GM23338 (cell line): ENCODE measurements around the gene GUCY2C. TPM values are rescaled to one million over a fixed set of nuclear protein-coding genes. Genes with fewer than 3 reads are reported as not detected.

Experiments
- ATAC-seq: fragments of 200-7000 bp; cut with Tn5 transposase; 3 replicates; pipeline ENCODE4 v1.9.1; 2020
- DNase-seq: peaks from one replicate; pipeline ENCODE4 v3.0.0-alpha.2; 2015; ENCODE audit warnings: low spot score
- H2AFZ ChIP-seq: fragments of 200-600 bp; sonication (generic); 2 replicates; pipeline ENCODE4 v1.8.0; 2016; ENCODE audit warnings: antibody characterized with exemption, mild to moderate bottlenecking, moderate library complexity
- H3F3A ChIP-seq: fragments of 200-600 bp; sonication (generic); replicated peaks from 2 replicates; pipeline ENCODE4 v1.8.0; 2017; ENCODE audit warnings: antibody characterized with exemption, mixed run types, low read depth
- H3K27ac ChIP-seq: fragments of 200-600 bp; sonication (generic); 2 replicates; pipeline ENCODE4 v1.6.1; 2016; ENCODE audit warnings: low read depth
- H3K27me3 ChIP-seq: fragments of 200-600 bp; sonication (generic); 2 replicates; pipeline ENCODE4 v1.8.0; 2016; ENCODE audit warnings: mild to moderate bottlenecking, mixed run types, moderate library complexity; ENCODE audit not compliant: insufficient read depth
- H3K36me3 ChIP-seq: fragments of 200-600 bp; sonication (generic); 2 replicates; pipeline ENCODE4 v1.8.0; 2016; ENCODE audit warnings: mild to moderate bottlenecking; ENCODE audit not compliant: insufficient read depth
- H3K4me1 ChIP-seq: fragments of 200-600 bp; sonication (generic); 2 replicates; pipeline ENCODE4 v1.8.0; 2016; ENCODE audit warnings: mild to moderate bottlenecking, moderate library complexity; ENCODE audit not compliant: insufficient read depth
- H3K4me2 ChIP-seq: fragments of 200-600 bp; sonication (generic); 2 replicates; pipeline ENCODE4 v1.7.1; 2017; ENCODE audit warnings: mixed run types
- H3K4me3 ChIP-seq: fragments of 200-600 bp; sonication (generic); 2 replicates; pipeline ENCODE4 v1.6.1; 2016; ENCODE audit warnings: mixed run types
- H3K79me2 ChIP-seq: fragments of 200-600 bp; sonication (generic); replicated peaks from 2 replicates; pipeline ENCODE4 v1.8.0; 2017; ENCODE audit warnings: mild to moderate bottlenecking; ENCODE audit not compliant: insufficient read depth
- H3K9me2 ChIP-seq: fragments of 200-600 bp; sonication (generic); 2 replicates; pipeline ENCODE4 v1.8.0; 2017; ENCODE audit not compliant: insufficient read depth
- H4K20me1 ChIP-seq: fragments of 200-600 bp; sonication (generic); replicated peaks from 2 replicates; pipeline ENCODE4 v1.8.0; 2017; ENCODE audit warnings: mild to moderate bottlenecking; ENCODE audit not compliant: insufficient read depth
- H3K27ac Mint-ChIP-seq: 2 replicates; pipeline ENCODE4 v1.8.0; 2020; ENCODE audit warnings: inconsistent platforms, mild to moderate bottlenecking, moderate library complexity, mixed read lengths
- H3K27me3 Mint-ChIP-seq: 3 replicates; pipeline ENCODE4 v1.8.0; 2022; ENCODE audit warnings: low read depth, mild to moderate bottlenecking, moderate library complexity, mixed read lengths, inconsistent platforms; ENCODE audit not compliant: insufficient read depth, poor library complexity
- H3K36me3 Mint-ChIP-seq: 3 replicates; pipeline ENCODE4 v1.8.0; 2021; ENCODE audit warnings: low read depth, mild to moderate bottlenecking, inconsistent platforms, moderate library complexity, mixed read lengths
- H3K4me1 Mint-ChIP-seq: 3 replicates; pipeline ENCODE4 v1.8.0; 2020; ENCODE audit warnings: mild to moderate bottlenecking, inconsistent platforms, mixed read lengths
- H3K4me3 Mint-ChIP-seq: 3 replicates; pipeline ENCODE4 v1.8.0; 2021; ENCODE audit warnings: moderate library complexity, mild to moderate bottlenecking, inconsistent platforms, mixed read lengths
- H3K9me3 Mint-ChIP-seq: 3 replicates; pipeline ENCODE4 v1.8.0; 2020; ENCODE audit warnings: moderate library complexity, mild to moderate bottlenecking, inconsistent platforms, mixed read lengths
- EZH2 ChIP-seq: fragments of 200-600 bp; sonication (generic); IDR thresholded peaks from one replicate; pipeline ENCODE4 v1.8.0; 2017; ENCODE audit warnings: antibody characterized with exemption, mild to moderate bottlenecking, low read depth; ENCODE audit not compliant: unreplicated experiment
- EZH2phosphoT487 ChIP-seq: fragments of 200-600 bp; sonication (generic); IDR thresholded peaks from one replicate; pipeline ENCODE4 v1.8.1; 2018; ENCODE audit warnings: antibody characterized with exemption; ENCODE audit not compliant: unreplicated experiment
- NANOG ChIP-seq: IDR thresholded peaks from 2 replicates; pipeline ENCODE4 v1.6.1; 2016; ENCODE audit warnings: antibody characterized with exemption, borderline replicate concordance
- ZNF114 ChIP-seq: fragments of 250-450 bp; sonication (Bioruptor Pico); IDR thresholded peaks from 2 replicates; pipeline ENCODE4 v1.5.0; 2020; ENCODE audit warnings: mild to moderate bottlenecking, moderate library complexity
- ZNF331 ChIP-seq: fragments of 250-450 bp; sonication (Bioruptor Pico); IDR thresholded peaks from 2 replicates; pipeline ENCODE4 v1.5.0; 2020; ENCODE audit warnings: low read depth, mild to moderate bottlenecking, moderate library complexity
- polyA plus RNA-seq: library from polyadenylated mRNA; unstranded; fragments of >200 nt; fragmentation: Nextera tagmentation; extraction: Ambion mirVana; gene quantifications from 2 replicates; pipeline ENCODE4 v1.2.1, GENCODE V29; 2016
- total RNA-seq: library from RNA; depleted of rRNA; stranded (reverse); fragments of >200 nt; shearing (Covaris generic); gene quantifications from 2 replicates; pipeline ENCODE4 v1.2.3, GENCODE V29; 2014
- TF ChIP-seq, protein P1 (sequence below), 2 experiments: fragments of 200-600 bp in 1 of 2; sonication (generic) in 1 of 2; conservative IDR thresholded peaks; 2 replicates each; pipeline versions ENCODE4 v1.5.1 to v1.6.1; 2016 to 2017; ENCODE audit warnings: antibody characterized with exemption in 2 of 2, low read depth in 2 of 2, mild to moderate bottlenecking in 2 of 2, moderate library complexity in 1 of 2
- TF ChIP-seq, protein P2 (sequence below): IDR thresholded peaks from one replicate; pipeline ENCODE4 v1.6.1; 2018; ENCODE audit warnings: antibody characterized with exemption; ENCODE audit not compliant: unreplicated experiment
- TF ChIP-seq, protein P3 (sequence below): IDR thresholded peaks from 2 replicates; pipeline ENCODE4 v1.6.1; 2016; ENCODE audit warnings: antibody characterized with exemption
- TF ChIP-seq, protein P4 (sequence below): fragments of 250-450 bp; sonication (Bioruptor Pico); IDR thresholded peaks from 2 replicates; pipeline ENCODE4 v1.5.0; 2020; ENCODE audit warnings: mild to moderate bottlenecking, moderate library complexity

Gene GUCY2C
- total and polyA plus RNA-seq, 2 experiments from 2014 or later, result 2.1 to 3.1 TPM

DNA sequence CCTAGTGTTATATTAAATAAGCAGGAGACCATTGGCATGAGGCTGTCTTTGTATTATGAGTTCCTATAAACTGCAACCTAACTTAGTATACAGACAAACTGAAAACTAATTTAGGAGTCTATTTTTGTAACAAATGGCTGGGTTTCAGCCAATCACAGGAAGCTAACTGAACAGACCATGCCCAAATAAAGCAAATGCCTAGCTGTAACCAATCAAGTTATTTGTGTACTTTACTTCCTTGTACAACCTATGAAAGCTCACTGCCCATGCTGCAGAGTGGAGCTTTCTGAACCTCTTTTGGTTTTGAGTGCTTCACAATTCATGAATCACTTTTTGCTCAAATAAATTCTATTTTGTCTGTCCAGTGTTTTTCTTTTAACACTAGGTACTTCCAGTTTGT, 41.6 kb downstream of the GUCY2C start:
- Mint-ChIP-seq H3K4me3 (no peak overlapping the region), H3K36me3 (no peaks in the 10 kb centered on the region), H3K27me3 (no peaks in the 10 kb centered on the region), H3K27ac (no peak overlapping the region), H3K9me3 (no peaks in the 10 kb centered on the region), H3K4me1 (peaks cover 9% of the 10 kb centered on the region; the same call in 2 of the 3 replicates)
- Histone ChIP-seq H3F3A (no peaks in the 10 kb centered on the region), H3K27me3 (no peaks in the 10 kb centered on the region), H2AFZ (no peak overlapping the region), H3K27ac (no peak overlapping the region), H4K20me1 (no peaks in the 10 kb centered on the region), H3K79me2 (no peaks in the 10 kb centered on the region), H3K36me3 (no peaks in the 10 kb centered on the region), H3K4me2 (no peak overlapping the region), H3K4me3 (no peak overlapping the region), H3K9me2 (no peaks in the 10 kb centered on the region), H3K4me1 (peaks cover 3% of the 10 kb centered on the region; the same call in 1 of the 2 replicates)
- ATAC-seq (no peak), DNase-seq (no peak)
- TF ChIP-seq ZNF114 (CRISPR knock-in tag), result no peak
- TF ChIP-seq, protein P1, sequence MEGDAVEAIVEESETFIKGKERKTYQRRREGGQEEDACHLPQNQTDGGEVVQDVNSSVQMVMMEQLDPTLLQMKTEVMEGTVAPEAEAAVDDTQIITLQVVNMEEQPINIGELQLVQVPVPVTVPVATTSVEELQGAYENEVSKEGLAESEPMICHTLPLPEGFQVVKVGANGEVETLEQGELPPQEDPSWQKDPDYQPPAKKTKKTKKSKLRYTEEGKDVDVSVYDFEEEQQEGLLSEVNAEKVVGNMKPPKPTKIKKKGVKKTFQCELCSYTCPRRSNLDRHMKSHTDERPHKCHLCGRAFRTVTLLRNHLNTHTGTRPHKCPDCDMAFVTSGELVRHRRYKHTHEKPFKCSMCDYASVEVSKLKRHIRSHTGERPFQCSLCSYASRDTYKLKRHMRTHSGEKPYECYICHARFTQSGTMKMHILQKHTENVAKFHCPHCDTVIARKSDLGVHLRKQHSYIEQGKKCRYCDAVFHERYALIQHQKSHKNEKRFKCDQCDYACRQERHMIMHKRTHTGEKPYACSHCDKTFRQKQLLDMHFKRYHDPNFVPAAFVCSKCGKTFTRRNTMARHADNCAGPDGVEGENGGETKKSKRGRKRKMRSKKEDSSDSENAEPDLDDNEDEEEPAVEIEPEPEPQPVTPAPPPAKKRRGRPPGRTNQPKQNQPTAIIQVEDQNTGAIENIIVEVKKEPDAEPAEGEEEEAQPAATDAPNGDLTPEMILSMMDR (conservative IDR thresholded peaks at IDR 0.05; ENCODE audit: low read depth in 2 of 2), result no peak
- TF ChIP-seq, protein P2, sequence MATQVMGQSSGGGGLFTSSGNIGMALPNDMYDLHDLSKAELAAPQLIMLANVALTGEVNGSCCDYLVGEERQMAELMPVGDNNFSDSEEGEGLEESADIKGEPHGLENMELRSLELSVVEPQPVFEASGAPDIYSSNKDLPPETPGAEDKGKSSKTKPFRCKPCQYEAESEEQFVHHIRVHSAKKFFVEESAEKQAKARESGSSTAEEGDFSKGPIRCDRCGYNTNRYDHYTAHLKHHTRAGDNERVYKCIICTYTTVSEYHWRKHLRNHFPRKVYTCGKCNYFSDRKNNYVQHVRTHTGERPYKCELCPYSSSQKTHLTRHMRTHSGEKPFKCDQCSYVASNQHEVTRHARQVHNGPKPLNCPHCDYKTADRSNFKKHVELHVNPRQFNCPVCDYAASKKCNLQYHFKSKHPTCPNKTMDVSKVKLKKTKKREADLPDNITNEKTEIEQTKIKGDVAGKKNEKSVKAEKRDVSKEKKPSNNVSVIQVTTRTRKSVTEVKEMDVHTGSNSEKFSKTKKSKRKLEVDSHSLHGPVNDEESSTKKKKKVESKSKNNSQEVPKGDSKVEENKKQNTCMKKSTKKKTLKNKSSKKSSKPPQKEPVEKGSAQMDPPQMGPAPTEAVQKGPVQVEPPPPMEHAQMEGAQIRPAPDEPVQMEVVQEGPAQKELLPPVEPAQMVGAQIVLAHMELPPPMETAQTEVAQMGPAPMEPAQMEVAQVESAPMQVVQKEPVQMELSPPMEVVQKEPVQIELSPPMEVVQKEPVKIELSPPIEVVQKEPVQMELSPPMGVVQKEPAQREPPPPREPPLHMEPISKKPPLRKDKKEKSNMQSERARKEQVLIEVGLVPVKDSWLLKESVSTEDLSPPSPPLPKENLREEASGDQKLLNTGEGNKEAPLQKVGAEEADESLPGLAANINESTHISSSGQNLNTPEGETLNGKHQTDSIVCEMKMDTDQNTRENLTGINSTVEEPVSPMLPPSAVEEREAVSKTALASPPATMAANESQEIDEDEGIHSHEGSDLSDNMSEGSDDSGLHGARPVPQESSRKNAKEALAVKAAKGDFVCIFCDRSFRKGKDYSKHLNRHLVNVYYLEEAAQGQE, result no peak
- no peak for TF ChIP-seq ZNF331
- TF ChIP-seq, protein P3, sequence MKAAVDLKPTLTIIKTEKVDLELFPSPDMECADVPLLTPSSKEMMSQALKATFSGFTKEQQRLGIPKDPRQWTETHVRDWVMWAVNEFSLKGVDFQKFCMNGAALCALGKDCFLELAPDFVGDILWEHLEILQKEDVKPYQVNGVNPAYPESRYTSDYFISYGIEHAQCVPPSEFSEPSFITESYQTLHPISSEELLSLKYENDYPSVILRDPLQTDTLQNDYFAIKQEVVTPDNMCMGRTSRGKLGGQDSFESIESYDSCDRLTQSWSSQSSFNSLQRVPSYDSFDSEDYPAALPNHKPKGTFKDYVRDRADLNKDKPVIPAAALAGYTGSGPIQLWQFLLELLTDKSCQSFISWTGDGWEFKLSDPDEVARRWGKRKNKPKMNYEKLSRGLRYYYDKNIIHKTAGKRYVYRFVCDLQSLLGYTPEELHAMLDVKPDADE, result no peak
- TF ChIP-seq EZH2phosphoT487, result no peak

DNA sequence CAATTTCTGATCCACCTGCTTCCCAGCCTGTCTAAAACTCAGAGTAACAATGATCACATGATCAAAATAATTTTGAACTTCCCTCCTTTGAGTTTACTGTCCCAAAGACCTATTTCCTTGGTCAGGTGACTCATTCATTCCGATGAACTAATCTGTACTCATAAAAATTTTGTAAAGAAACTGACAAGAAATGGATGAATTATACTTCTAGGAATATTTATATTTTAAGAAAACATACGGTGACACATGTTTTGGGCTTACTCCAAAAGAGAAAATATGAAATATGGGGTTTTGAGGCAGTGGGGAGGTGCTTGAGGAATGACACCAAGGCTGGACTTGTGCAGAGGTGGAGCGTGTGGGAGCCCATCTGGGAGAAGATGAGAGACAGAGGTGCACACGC, 42.0 kb downstream of the GUCY2C start:
- Mint-ChIP-seq H3K27ac (no peak overlapping the region), H3K27me3 (no peaks in the 10 kb centered on the region), H3K36me3 (no peaks in the 10 kb centered on the region), H3K4me3 (no peak overlapping the region), H3K4me1 (peaks cover 9% of the 10 kb centered on the region; the same call in 2 of the 3 replicates), H3K9me3 (no peaks in the 10 kb centered on the region)
- no peaks in the 10 kb centered on the region for H3F3A ChIP-seq
- H4K20me1 ChIP-seq, result no peaks in the 10 kb centered on the region
- no peak for DNase-seq
- no peak for ATAC-seq
- H3K27me3 ChIP-seq, result no peaks in the 10 kb centered on the region
- H3K27ac ChIP-seq, result no peak overlapping the region
- peaks cover 3% of the 10 kb centered on the region; the same call in 1 of the 2 replicates for H3K4me1 ChIP-seq
- H3K36me3 ChIP-seq, result no peaks in the 10 kb centered on the region
- H3K9me2 ChIP-seq, result no peaks in the 10 kb centered on the region
- H3K4me2 ChIP-seq, result no peak overlapping the region
- H3K79me2 ChIP-seq, result no peaks in the 10 kb centered on the region
- H3K4me3 ChIP-seq, result no peak overlapping the region
- TF ChIP-seq, protein P4, sequence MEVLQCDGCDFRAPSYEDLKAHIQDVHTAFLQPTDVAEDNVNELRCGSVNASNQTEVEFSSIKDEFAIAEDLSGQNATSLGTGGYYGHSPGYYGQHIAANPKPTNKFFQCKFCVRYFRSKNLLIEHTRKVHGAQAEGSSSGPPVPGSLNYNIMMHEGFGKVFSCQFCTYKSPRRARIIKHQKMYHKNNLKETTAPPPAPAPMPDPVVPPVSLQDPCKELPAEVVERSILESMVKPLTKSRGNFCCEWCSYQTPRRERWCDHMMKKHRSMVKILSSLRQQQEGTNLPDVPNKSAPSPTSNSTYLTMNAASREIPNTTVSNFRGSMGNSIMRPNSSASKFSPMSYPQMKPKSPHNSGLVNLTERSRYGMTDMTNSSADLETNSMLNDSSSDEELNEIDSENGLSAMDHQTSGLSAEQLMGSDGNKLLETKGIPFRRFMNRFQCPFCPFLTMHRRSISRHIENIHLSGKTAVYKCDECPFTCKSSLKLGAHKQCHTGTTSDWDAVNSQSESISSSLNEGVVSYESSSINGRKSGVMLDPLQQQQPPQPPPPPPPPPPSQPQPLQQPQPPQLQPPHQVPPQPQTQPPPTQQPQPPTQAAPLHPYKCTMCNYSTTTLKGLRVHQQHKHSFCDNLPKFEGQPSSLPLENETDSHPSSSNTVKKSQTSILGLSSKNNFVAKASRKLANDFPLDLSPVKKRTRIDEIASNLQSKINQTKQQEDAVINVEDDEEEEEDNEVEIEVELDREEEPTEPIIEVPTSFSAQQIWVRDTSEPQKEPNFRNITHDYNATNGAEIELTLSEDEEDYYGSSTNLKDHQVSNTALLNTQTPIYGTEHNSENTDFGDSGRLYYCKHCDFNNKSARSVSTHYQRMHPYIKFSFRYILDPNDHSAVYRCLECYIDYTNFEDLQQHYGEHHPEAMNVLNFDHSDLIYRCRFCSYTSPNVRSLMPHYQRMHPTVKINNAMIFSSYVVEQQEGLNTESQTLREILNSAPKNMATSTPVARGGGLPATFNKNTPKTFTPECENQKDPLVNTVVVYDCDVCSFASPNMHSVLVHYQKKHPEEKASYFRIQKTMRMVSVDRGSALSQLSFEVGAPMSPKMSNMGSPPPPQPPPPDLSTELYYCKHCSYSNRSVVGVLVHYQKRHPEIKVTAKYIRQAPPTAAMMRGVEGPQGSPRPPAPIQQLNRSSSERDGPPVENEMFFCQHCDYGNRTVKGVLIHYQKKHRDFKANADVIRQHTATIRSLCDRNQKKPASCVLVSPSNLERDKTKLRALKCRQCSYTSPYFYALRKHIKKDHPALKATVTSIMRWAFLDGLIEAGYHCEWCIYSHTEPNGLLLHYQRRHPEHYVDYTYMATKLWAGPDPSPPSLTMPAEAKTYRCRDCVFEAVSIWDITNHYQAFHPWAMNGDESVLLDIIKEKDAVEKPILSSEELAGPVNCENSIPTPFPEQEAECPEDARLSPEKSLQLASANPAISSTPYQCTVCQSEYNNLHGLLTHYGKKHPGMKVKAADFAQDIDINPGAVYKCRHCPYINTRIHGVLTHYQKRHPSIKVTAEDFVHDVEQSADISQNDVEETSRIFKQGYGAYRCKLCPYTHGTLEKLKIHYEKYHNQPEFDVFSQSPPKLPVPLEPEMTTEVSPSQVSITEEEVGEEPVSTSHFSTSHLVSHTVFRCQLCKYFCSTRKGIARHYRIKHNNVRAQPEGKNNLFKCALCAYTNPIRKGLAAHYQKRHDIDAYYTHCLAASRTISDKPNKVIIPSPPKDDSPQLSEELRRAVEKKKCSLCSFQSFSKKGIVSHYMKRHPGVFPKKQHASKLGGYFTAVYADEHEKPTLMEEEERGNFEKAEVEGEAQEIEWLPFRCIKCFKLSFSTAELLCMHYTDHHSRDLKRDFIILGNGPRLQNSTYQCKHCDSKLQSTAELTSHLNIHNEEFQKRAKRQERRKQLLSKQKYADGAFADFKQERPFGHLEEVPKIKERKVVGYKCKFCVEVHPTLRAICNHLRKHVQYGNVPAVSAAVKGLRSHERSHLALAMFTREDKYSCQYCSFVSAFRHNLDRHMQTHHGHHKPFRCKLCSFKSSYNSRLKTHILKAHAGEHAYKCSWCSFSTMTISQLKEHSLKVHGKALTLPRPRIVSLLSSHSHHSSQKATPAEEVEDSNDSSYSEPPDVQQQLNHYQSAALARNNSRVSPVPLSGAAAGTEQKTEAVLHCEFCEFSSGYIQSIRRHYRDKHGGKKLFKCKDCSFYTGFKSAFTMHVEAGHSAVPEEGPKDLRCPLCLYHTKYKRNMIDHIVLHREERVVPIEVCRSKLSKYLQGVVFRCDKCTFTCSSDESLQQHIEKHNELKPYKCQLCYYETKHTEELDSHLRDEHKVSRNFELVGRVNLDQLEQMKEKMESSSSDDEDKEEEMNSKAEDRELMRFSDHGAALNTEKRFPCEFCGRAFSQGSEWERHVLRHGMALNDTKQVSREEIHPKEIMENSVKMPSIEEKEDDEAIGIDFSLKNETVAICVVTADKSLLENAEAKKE (CRISPR knock-in tag), result no peak
- TF ChIP-seq ZNF114 (CRISPR knock-in tag) (no peak), NANOG (no peak), EZH2 (no peak)
- H2AFZ ChIP-seq, result no peak overlapping the region
